Retinal pigment epithelial cell (primary cell): ENCODE results near the gene FOXJ1.

ENCODE experiments used
- DNase-seq: peaks from one replicate; pipeline ENCODE4 v3.0.0-alpha.2; 2010; ENCODE audit warnings: low read depth
- H3K4me3 ChIP-seq: 2 replicates; pipeline ENCODE4 v1.5.1; 2011; ENCODE audit warnings: mild to moderate bottlenecking, low read length, control low read depth, moderate library complexity
- CTCF ChIP-seq: conservative IDR thresholded peaks from 2 replicates; pipeline ENCODE4 v1.5.1; 2011; ENCODE audit warnings: low read depth, low read length, control low read depth, inconsistent platforms

FOXJ1 gene

GRCh38 chr17:76094046-76094445 lies 47.0 kb downstream of the FOXJ1 start:
- TF ChIP-seq CTCF: no peak
- DNase-seq: no peak
- H3K4me3 ChIP-seq: no peak overlapping the region

- DNase-seq: no peak
- TF ChIP-seq CTCF: no peak
- no peak overlapping the region for H3K4me3 ChIP-seq
These were observed 48.3 kb downstream of the FOXJ1 start for GRCh38 chr17:76092526-76093413.

GRCh38 chr17:76091526-76092286 lies 49.3 kb downstream of the FOXJ1 start:
- H3K4me3 ChIP-seq: no peak overlapping the region
- DNase-seq: no peak
- no peak for TF ChIP-seq CTCF

GRCh38 chr17:76090517-76091129 lies 50.4 kb downstream of the FOXJ1 start:
- TF ChIP-seq CTCF: no peak
- no peak overlapping the region for H3K4me3 ChIP-seq

GRCh38 chr17:76089680-76090516 lies 51.1 kb downstream of the FOXJ1 start:
- no peak for DNase-seq
- no peak for TF ChIP-seq CTCF

More at GRCh38 chr17:76090517-76091129, 50.4 kb downstream of the FOXJ1 start:
- DNase-seq: no peak

GRCh38 chr17:76088868-76089576 lies 52.0 kb downstream of the FOXJ1 start:
- no peak overlapping the region for H3K4me3 ChIP-seq
- no peak for DNase-seq
- TF ChIP-seq CTCF: no peak

More at GRCh38 chr17:76089680-76090516, 51.1 kb downstream of the FOXJ1 start:
- no peak overlapping the region for H3K4me3 ChIP-seq
